H9 (cell line): Measurements from ENCODE around the gene BCL11B. TPM values are rescaled to one million over a fixed set of nuclear protein-coding genes. Genes with fewer than 3 reads are reported as not detected.

Source experiments
- DNase-seq: peaks from one replicate; pipeline ENCODE4 v3.0.0-alpha.2; 2017
- H2AFZ ChIP-seq: one replicate; pipeline ENCODE4 v1.6.1; 2013; ENCODE audit warnings: mild to moderate bottlenecking, low read length, control low read depth, moderate library complexity
- H2AK5ac ChIP-seq: 2 replicates; pipeline ENCODE4 v1.6.1; 2013; ENCODE audit warnings: low read length, control low read depth, mixed read lengths; ENCODE audit not compliant: insufficient read length
- H2BK120ac ChIP-seq: one replicate; pipeline ENCODE4 v1.6.1; 2013; ENCODE audit warnings: low read depth, mild to moderate bottlenecking, low read length, control low read depth, inconsistent platforms; ENCODE audit not compliant: poor library complexity, severe bottlenecking
- H2BK12ac ChIP-seq: 2 replicates; pipeline ENCODE4 v1.6.1; 2013; ENCODE audit warnings: low read length, control low read depth, mixed read lengths, low read depth; ENCODE audit not compliant: insufficient read length
- H2BK15ac ChIP-seq: 2 replicates; pipeline ENCODE4 v1.6.1; 2013; ENCODE audit warnings: low read depth, low read length, control low read depth
- H2BK20ac ChIP-seq: one replicate; pipeline ENCODE4 v1.6.1; 2013; ENCODE audit warnings: low read depth, mild to moderate bottlenecking, low read length, control low read depth, inconsistent platforms; ENCODE audit not compliant: poor library complexity, severe bottlenecking
- H2BK5ac ChIP-seq: 2 replicates; pipeline ENCODE4 v1.6.1; 2013; ENCODE audit warnings: low read length, control low read depth, mixed read lengths; ENCODE audit not compliant: insufficient read length
- H3K14ac ChIP-seq: 2 replicates; pipeline ENCODE4 v1.6.1; 2013; ENCODE audit warnings: low read length, control low read depth; ENCODE audit not compliant: insufficient read depth
- H3K18ac ChIP-seq: 2 replicates; pipeline ENCODE4 v1.6.1; 2013; ENCODE audit warnings: low read depth, mild to moderate bottlenecking, mixed read lengths, low read length, control low read depth; ENCODE audit not compliant: insufficient read length
- H3K23ac ChIP-seq: 2 replicates; pipeline ENCODE4 v1.6.1; 2013; ENCODE audit warnings: low read length, control low read depth, mixed read lengths, low read depth; ENCODE audit not compliant: insufficient read length
- H3K23me2 ChIP-seq: 2 replicates; pipeline ENCODE4 v1.6.1; 2013; ENCODE audit warnings: low read depth, mild to moderate bottlenecking, mixed read lengths, low read length, control low read depth; ENCODE audit not compliant: insufficient read length, poor library complexity, severe bottlenecking
- H3K27ac ChIP-seq: 2 replicates; pipeline ENCODE4 v1.5.1; 2013; ENCODE audit warnings: low read length, control low read depth, mixed read lengths, low read depth; ENCODE audit not compliant: insufficient read length
- H3K27me3 ChIP-seq: 2 replicates; pipeline ENCODE4 v1.6.1; 2013; ENCODE audit warnings: low read length, control low read depth, inconsistent platforms; ENCODE audit not compliant: insufficient read depth
- H3K4ac ChIP-seq: 2 replicates; pipeline ENCODE4 v1.6.1; 2013; ENCODE audit warnings: low read depth, mild to moderate bottlenecking, control low read depth, inconsistent platforms, low read length, moderate library complexity
- H3K4me1 ChIP-seq: 2 replicates; pipeline ENCODE4 v1.6.1; 2013; ENCODE audit warnings: low read length, control low read depth, inconsistent platforms; ENCODE audit not compliant: insufficient read depth
- H3K4me2 ChIP-seq: 2 replicates; pipeline ENCODE4 v1.6.1; 2013; ENCODE audit warnings: low read length, control low read depth, mixed read lengths; ENCODE audit not compliant: insufficient read length, insufficient read depth
- H3K56ac ChIP-seq: 2 replicates; pipeline ENCODE4 v1.6.1; 2013; ENCODE audit warnings: low read depth, mild to moderate bottlenecking, mixed read lengths, low read length, control low read depth; ENCODE audit not compliant: insufficient read length
- H3K79me1 ChIP-seq: 2 replicates; pipeline ENCODE4 v1.6.1; 2013; ENCODE audit warnings: low read depth, mild to moderate bottlenecking, moderate library complexity, low read length, control low read depth, inconsistent platforms; ENCODE audit not compliant: insufficient read depth, poor library complexity, severe bottlenecking
- H3K79me2 ChIP-seq: 2 replicates; pipeline ENCODE4 v1.6.1; 2013; ENCODE audit warnings: low read length, control low read depth, inconsistent platforms; ENCODE audit not compliant: insufficient read depth
- H3K9ac ChIP-seq: 2 replicates; pipeline ENCODE4 v1.6.1; 2013; ENCODE audit warnings: low read length, control low read depth, mixed read lengths; ENCODE audit not compliant: insufficient read length; ENCODE audit errors: extremely low read depth
- H3K9me3 ChIP-seq: one replicate; pipeline ENCODE4 v1.6.1; 2013; ENCODE audit warnings: low read depth, low read length, inconsistent platforms; ENCODE audit not compliant: control insufficient read depth
- H3T11ph ChIP-seq: one replicate; pipeline ENCODE4 v1.6.1; 2013; ENCODE audit warnings: mild to moderate bottlenecking, low read length, control low read depth, inconsistent platforms
- H4K20me1 ChIP-seq: one replicate; pipeline ENCODE4 v1.6.1; 2013; ENCODE audit not compliant: control insufficient read depth, insufficient read length, insufficient read depth
- H4K5ac ChIP-seq: 2 replicates; pipeline ENCODE4 v1.6.1; 2013; ENCODE audit warnings: low read depth, mild to moderate bottlenecking, mixed read lengths, low read length, control low read depth; ENCODE audit not compliant: insufficient read length
- H4K8ac ChIP-seq: replicated peaks from 2 replicates; pipeline ENCODE4 v1.6.1; 2013; ENCODE audit warnings: low read length, control low read depth, mixed read lengths, low read depth; ENCODE audit not compliant: insufficient read length
- H4K91ac ChIP-seq: 2 replicates; pipeline ENCODE4 v1.6.1; 2013; ENCODE audit warnings: low read depth, mild to moderate bottlenecking, moderate library complexity, mixed read lengths, low read length, control low read depth; ENCODE audit not compliant: insufficient read length
- H3K27ac Mint-ChIP-seq, 3 experiments: 2 replicates in 2 of 3; 3 replicates in 1 of 3; pipeline ENCODE4 v1.8.0; 2020 to 2021; ENCODE audit warnings: mixed read lengths in 3 of 3, mild to moderate bottlenecking in 1 of 3, moderate library complexity in 1 of 3
- H3K27me3 Mint-ChIP-seq: 2 replicates; pipeline ENCODE4 v1.8.0; 2021; ENCODE audit warnings: low read depth, mild to moderate bottlenecking, moderate library complexity, mixed read lengths
- H3K36me3 Mint-ChIP-seq, 3 experiments: 2 replicates in 2 of 3; 3 replicates in 1 of 3; pipeline ENCODE4 v1.8.0; 2020 to 2021; ENCODE audit warnings: low read depth in 3 of 3, mixed read lengths in 3 of 3; ENCODE audit not compliant: insufficient read depth in 1 of 3
- H3K4me1 Mint-ChIP-seq, 2 experiments: 2 replicates each; pipeline ENCODE4 v1.8.0; 2020; ENCODE audit warnings: mixed read lengths in 2 of 2
- H3K4me3 Mint-ChIP-seq, 2 experiments: 2 replicates in 1 of 2; 3 replicates in 1 of 2; pipeline ENCODE4 v1.8.0; 2020 to 2021; ENCODE audit warnings: mild to moderate bottlenecking in 2 of 2, mixed read lengths in 2 of 2, moderate library complexity in 1 of 2
- H3K9me3 Mint-ChIP-seq, 2 experiments: 2 replicates in 1 of 2; 3 replicates in 1 of 2; pipeline ENCODE4 v1.8.0; 2020; ENCODE audit warnings: mild to moderate bottlenecking in 2 of 2, mixed read lengths in 2 of 2, moderate library complexity in 1 of 2
- WGBS: extraction: QIAGEN DNeasy Blood & Tissue Kit; methylation state at CpG from one replicate; pipeline ENCODE4 v1.1.7; 2013; ENCODE audit warnings: missing lambda C conversion rate, low lambda C conversion rate, mixed read lengths; ENCODE audit not compliant: insufficient read length; ENCODE audit errors: extremely low coverage; 5-methylcytosine and 5-hydroxymethylcytosine counted together
- total RNA-seq: library from RNA; stranded (reverse); gene quantifications from 2 replicates; pipeline ENCODE4 v1.2.1, GENCODE V29; 2021
- TF ChIP-seq, protein P1 (sequence below): fragments of 200-600 bp; sonication (generic); conservative IDR thresholded peaks from 3 replicates; pipeline ENCODE4 v1.8.0; 2021; ENCODE audit warnings: antibody characterized with exemption, mild to moderate bottlenecking

BCL11B gene
- total RNA-seq, 1 experiment from 2014 or later: 4.9 TPM

DNA sequence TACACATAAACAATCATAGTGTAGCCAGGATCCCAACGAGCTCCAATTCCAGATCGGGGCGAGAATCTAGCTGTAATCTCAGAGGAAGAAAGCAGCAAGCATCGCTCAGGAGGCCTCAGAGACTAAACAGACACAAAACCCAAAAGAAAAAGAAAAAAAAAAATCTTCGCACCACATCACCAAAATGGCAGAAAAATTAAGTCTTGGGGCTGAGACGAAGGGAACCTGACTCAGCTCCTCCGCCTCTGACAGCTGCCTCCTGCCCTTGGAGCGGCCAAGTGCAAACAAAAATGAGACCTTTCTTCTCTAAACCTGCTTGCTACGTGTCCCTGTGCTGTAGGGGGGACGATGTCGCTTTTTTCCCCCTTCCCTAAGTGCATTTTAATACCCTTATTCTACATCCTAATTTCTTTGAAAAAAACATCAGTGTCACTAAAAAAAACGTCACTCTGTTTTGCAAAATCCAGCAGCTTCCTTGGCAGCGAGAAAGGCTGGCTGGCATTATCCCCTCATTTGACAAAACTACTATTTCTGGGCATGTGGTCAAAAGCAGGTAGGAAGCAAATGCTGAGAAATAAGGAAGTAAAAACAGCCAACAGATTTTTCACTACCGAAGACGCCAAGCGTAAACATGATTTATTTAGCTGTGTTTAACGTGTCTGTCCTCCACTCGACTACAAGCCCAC is 30.5 kb downstream of the BCL11B start:
- no peak for DNase-seq
- Histone ChIP-seq H2AFZ (no peak overlapping the region), H3K14ac (no peak overlapping the region), H3K23me2 (peaks cover 15% of the 10 kb centered on the region), H3K4me2 (peak overlapping the region; percentile 0), H3K79me1 (no peaks in the 10 kb centered on the region), H3K23ac (no peak overlapping the region), H4K8ac (no peak overlapping the region), H3K56ac (no peak overlapping the region), H2BK120ac (no peak overlapping the region), H2BK20ac (no peak overlapping the region), H3K79me2 (no peaks in the 10 kb centered on the region; the same call in 1 of the 2 replicates), H2BK5ac (no peak overlapping the region), H3K9ac (no peak overlapping the region), H2BK15ac (no peak overlapping the region), H3K4me1 (peaks cover 26% of the 10 kb centered on the region), H4K5ac (no peak overlapping the region), H3K27ac (no peak overlapping the region), H3K18ac (no peak overlapping the region), H3K27me3 (no peaks in the 10 kb centered on the region), H4K20me1 (no peaks in the 10 kb centered on the region), H2BK12ac (no peak overlapping the region), H3K9me3 (no peaks in the 10 kb centered on the region), H4K91ac (no peak overlapping the region), H3K4ac (no peak overlapping the region), H2AK5ac (no peak overlapping the region), H3T11ph (no peak overlapping the region)
- no peaks in the 10 kb centered on the region; the same call in 1 of the 2 replicates for H3K27me3 Mint-ChIP-seq
- no CpG with 5 or more reads among the region's 18 CpGs for WGBS
- H3K4me1 Mint-ChIP-seq: peaks cover 57 to 80% of the 10 kb centered on the region in 2 experiments
- no peaks in the 10 kb centered on the region for H3K9me3 Mint-ChIP-seq
- H3K4me3 Mint-ChIP-seq: peak overlapping the region in 1 of 2 experiments; percentile 62; a peak in 3 of 5 replicates
- H3K36me3 Mint-ChIP-seq: no peaks in the 10 kb centered on the region
- TF ChIP-seq, protein P1, sequence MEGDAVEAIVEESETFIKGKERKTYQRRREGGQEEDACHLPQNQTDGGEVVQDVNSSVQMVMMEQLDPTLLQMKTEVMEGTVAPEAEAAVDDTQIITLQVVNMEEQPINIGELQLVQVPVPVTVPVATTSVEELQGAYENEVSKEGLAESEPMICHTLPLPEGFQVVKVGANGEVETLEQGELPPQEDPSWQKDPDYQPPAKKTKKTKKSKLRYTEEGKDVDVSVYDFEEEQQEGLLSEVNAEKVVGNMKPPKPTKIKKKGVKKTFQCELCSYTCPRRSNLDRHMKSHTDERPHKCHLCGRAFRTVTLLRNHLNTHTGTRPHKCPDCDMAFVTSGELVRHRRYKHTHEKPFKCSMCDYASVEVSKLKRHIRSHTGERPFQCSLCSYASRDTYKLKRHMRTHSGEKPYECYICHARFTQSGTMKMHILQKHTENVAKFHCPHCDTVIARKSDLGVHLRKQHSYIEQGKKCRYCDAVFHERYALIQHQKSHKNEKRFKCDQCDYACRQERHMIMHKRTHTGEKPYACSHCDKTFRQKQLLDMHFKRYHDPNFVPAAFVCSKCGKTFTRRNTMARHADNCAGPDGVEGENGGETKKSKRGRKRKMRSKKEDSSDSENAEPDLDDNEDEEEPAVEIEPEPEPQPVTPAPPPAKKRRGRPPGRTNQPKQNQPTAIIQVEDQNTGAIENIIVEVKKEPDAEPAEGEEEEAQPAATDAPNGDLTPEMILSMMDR: no peak
- peak overlapping the region; percentile 3 to 52 (median 46); a peak in 4 of 7 replicates for H3K27ac Mint-ChIP-seq
